OCI-LY1 (cell line): ENCODE results near the gene SPARC.

ENCODE experiments used
- H2AFZ ChIP-seq: fragments of 200-600 bp; sonication (generic), shearing (Covaris generic); 2 replicates; pipeline ENCODE4 v1.6.0; 2014; ENCODE audit warnings: antibody characterized with exemption, mild to moderate bottlenecking, low read length
- H3F3A ChIP-seq: fragments of 200-600 bp; sonication (generic), shearing (Covaris generic); 2 replicates; pipeline ENCODE4 v1.6.0; 2014; ENCODE audit warnings: mild to moderate bottlenecking, antibody characterized with exemption, low read length, moderate library complexity; ENCODE audit not compliant: insufficient read depth
- H3K27ac ChIP-seq: fragments of 200-600 bp; sonication (generic); 2 replicates; pipeline ENCODE4 v1.5.1; 2014; ENCODE audit warnings: low read length, mixed run types, mild to moderate bottlenecking, low read depth; ENCODE audit not compliant: poor library complexity, severe bottlenecking
- H3K27me3 ChIP-seq: fragments of 200-600 bp; sonication (generic); 2 replicates; pipeline ENCODE4 v1.6.0; 2014; ENCODE audit warnings: antibody characterized with exemption, mild to moderate bottlenecking, low read length, moderate library complexity; ENCODE audit not compliant: insufficient read depth
- H3K36me3 ChIP-seq: fragments of 200-600 bp; sonication (generic); 2 replicates; pipeline ENCODE4 v1.6.1; 2014; ENCODE audit warnings: mild to moderate bottlenecking, antibody characterized with exemption, low read length, moderate library complexity, mixed read lengths; ENCODE audit not compliant: insufficient read depth
- H3K4me1 ChIP-seq: fragments of 200-600 bp; sonication (generic); 2 replicates; pipeline ENCODE4 v1.5.1; 2014; ENCODE audit warnings: mild to moderate bottlenecking, low read length, moderate library complexity; ENCODE audit not compliant: insufficient read depth, severe bottlenecking
- H3K4me2 ChIP-seq: fragments of 200-600 bp; sonication (generic), shearing (Covaris generic); 2 replicates; pipeline ENCODE4 v1.6.1; 2014; ENCODE audit warnings: low read length
- H3K4me3 ChIP-seq: fragments of 200-600 bp; sonication (generic); 2 replicates; pipeline ENCODE4 v1.5.1; 2014; ENCODE audit warnings: low read length, low read depth, mild to moderate bottlenecking, mixed read lengths; ENCODE audit not compliant: poor library complexity, severe bottlenecking
- H3K79me2 ChIP-seq: fragments of 200-600 bp; shearing (Covaris generic); 2 replicates; pipeline ENCODE4 v1.6.1; 2016; ENCODE audit warnings: mixed run types, low read length, mixed read lengths; ENCODE audit not compliant: insufficient read depth
- H3K9ac ChIP-seq: fragments of 200-600 bp; sonication (generic), shearing (Covaris generic); 2 replicates; pipeline ENCODE4 v1.6.1; 2014; ENCODE audit warnings: mild to moderate bottlenecking, low read length, mixed read lengths
- H3K9me2 ChIP-seq: fragments of 200-600 bp; sonication (generic), shearing (Covaris generic); 2 replicates; pipeline ENCODE4 v1.6.1; 2014; ENCODE audit warnings: low read depth, mild to moderate bottlenecking, low read length, mixed read lengths
- H3K9me3 ChIP-seq: fragments of 200-600 bp; shearing (Covaris generic); 2 replicates; pipeline ENCODE4 v1.6.1; 2014; ENCODE audit warnings: low read length, mixed read lengths
- H4K20me1 ChIP-seq: fragments of 200-600 bp; sonication (generic), shearing (Covaris generic); 2 replicates; pipeline ENCODE4 v1.6.0; 2016; ENCODE audit warnings: mild to moderate bottlenecking, low read length; ENCODE audit not compliant: insufficient read depth
- CTCF ChIP-seq: fragments of 200-600 bp; sonication (generic), shearing (Covaris generic); IDR thresholded peaks from 2 replicates; pipeline ENCODE4 v1.5.1; 2017; ENCODE audit warnings: mild to moderate bottlenecking, antibody characterized with exemption, low read length, moderate library complexity, mixed read lengths
- EZH2 ChIP-seq: fragments of 200-600 bp; sonication (generic), shearing (Covaris generic); IDR thresholded peaks from 2 replicates; pipeline ENCODE4 v1.8.0; 2017; ENCODE audit warnings: borderline replicate concordance, mixed run types, mild to moderate bottlenecking, antibody characterized with exemption, low read length, moderate library complexity, mixed read lengths

The SPARC gene

GRCh38 chr5:151677776-151678545 is 8.8 kb downstream of the SPARC start:
- Histone ChIP-seq H3K4me3 (no peak overlapping the region), H3K4me1 (no peaks in the 10 kb centered on the region)

GRCh38 chr5:151676719-151677118 is 10.0 kb downstream of the SPARC start:
- no peak overlapping the region for H3K4me2 ChIP-seq
- no peaks in the 10 kb centered on the region for H3K4me1 ChIP-seq
- TF ChIP-seq CTCF (no peak), EZH2 (no peak)

More at GRCh38 chr5:151677776-151678545, 8.8 kb downstream of the SPARC start:
- H3K36me3 ChIP-seq = no peaks in the 10 kb centered on the region
- no peaks in the 10 kb centered on the region for H4K20me1 ChIP-seq
- H3K9me3 ChIP-seq = no peaks in the 10 kb centered on the region
- H3K79me2 ChIP-seq = no peaks in the 10 kb centered on the region
- TF ChIP-seq CTCF (no peak), EZH2 (no peak)
- H3F3A ChIP-seq = no peaks in the 10 kb centered on the region
- no peak overlapping the region for H3K9ac ChIP-seq
- H3K27me3 ChIP-seq = peaks cover 4% of the 10 kb centered on the region; the same call in 1 of the 2 replicates
- H3K27ac ChIP-seq = no peak overlapping the region
- H3K9me2 ChIP-seq = no peaks in the 10 kb centered on the region
- no peak overlapping the region for H2AFZ ChIP-seq
- H3K4me2 ChIP-seq = no peak overlapping the region

GRCh38 chr5:151676314-151676712 is 10.4 kb downstream of the SPARC start:
- Histone ChIP-seq H3K4me2 (no peak overlapping the region), H3K27ac (no peak overlapping the region)

More at GRCh38 chr5:151676719-151677118, 10.0 kb downstream of the SPARC start:
- Histone ChIP-seq H3K4me3 (no peak overlapping the region), H2AFZ (no peak overlapping the region), H3K9me3 (no peaks in the 10 kb centered on the region), H3K79me2 (no peaks in the 10 kb centered on the region), H3K27me3 (no peaks in the 10 kb centered on the region), H3K36me3 (no peaks in the 10 kb centered on the region), H3K9me2 (no peaks in the 10 kb centered on the region), H3F3A (no peaks in the 10 kb centered on the region), H3K27ac (no peak overlapping the region), H4K20me1 (no peaks in the 10 kb centered on the region), H3K9ac (no peak overlapping the region)

More at GRCh38 chr5:151676314-151676712, 10.4 kb downstream of the SPARC start:
- Histone ChIP-seq H3K27me3 (no peaks in the 10 kb centered on the region), H4K20me1 (no peaks in the 10 kb centered on the region), H3K4me3 (no peak overlapping the region), H3K36me3 (no peaks in the 10 kb centered on the region), H3K4me1 (no peaks in the 10 kb centered on the region), H3K9ac (no peak overlapping the region), H3K9me2 (no peaks in the 10 kb centered on the region), H3K9me3 (no peaks in the 10 kb centered on the region), H2AFZ (no peak overlapping the region), H3F3A (no peaks in the 10 kb centered on the region), H3K79me2 (no peaks in the 10 kb centered on the region)
- no peak for TF ChIP-seq CTCF
